Upper lobe of left lung (tissue), 4 donors: ENCODE measurements around the gene SF3B6.

Experiments
- POLR2A ChIP-seq, 4 donors: fragments of 450-650 bp; IDR thresholded peaks; one replicate each; pipeline ENCODE4 v1.5.1; 2016 to 2017; ENCODE audit warnings: antibody characterized with exemption in 4 of 4, mild to moderate bottlenecking in 2 of 4
- TF ChIP-seq, protein P1 (sequence below), 6 experiments: fragments of 450-650 bp in 4 of 6; fragments of 200-600 bp in 2 of 6; sonication (generic) in 2 of 6; IDR thresholded peaks; one replicate each; pipeline ENCODE4 v1.5.1; 2016 to 2019; ENCODE audit warnings: antibody characterized with exemption in 6 of 6

DNA sequence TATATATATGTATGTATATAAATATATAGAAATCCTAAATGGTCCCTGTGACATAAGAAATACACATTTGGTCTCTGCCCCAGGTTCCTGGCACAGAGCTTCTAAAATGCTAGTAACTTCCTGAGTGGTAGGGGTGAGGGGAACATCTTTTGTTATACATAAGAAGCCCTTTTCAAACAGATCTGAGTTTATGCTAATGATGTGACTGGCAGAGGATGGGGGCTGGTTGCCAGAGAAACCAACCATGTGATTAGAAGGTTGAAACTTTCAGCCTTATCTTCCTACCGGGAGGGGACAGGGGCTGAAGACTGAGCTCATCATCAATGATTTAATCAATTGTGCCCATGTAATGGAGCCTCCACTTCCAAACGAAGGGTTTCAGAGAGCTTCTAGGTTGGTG, 49.9 kb downstream of the SF3B6 start:
- no peak for TF ChIP-seq POLR2A (IDR thresholded peaks at IDR 0.05)
- TF ChIP-seq, protein P1, sequence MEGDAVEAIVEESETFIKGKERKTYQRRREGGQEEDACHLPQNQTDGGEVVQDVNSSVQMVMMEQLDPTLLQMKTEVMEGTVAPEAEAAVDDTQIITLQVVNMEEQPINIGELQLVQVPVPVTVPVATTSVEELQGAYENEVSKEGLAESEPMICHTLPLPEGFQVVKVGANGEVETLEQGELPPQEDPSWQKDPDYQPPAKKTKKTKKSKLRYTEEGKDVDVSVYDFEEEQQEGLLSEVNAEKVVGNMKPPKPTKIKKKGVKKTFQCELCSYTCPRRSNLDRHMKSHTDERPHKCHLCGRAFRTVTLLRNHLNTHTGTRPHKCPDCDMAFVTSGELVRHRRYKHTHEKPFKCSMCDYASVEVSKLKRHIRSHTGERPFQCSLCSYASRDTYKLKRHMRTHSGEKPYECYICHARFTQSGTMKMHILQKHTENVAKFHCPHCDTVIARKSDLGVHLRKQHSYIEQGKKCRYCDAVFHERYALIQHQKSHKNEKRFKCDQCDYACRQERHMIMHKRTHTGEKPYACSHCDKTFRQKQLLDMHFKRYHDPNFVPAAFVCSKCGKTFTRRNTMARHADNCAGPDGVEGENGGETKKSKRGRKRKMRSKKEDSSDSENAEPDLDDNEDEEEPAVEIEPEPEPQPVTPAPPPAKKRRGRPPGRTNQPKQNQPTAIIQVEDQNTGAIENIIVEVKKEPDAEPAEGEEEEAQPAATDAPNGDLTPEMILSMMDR (IDR thresholded peaks at IDR 0.05) = no peak
